Measurements from ENCODE around the gene TTC28.
"Not testable (repeated sequence)": the region's sequence is repeated elsewhere in the genome, so short reads cannot be mapped to it uniquely, and the experiment has no call there.

The TTC28 gene

DNA sequence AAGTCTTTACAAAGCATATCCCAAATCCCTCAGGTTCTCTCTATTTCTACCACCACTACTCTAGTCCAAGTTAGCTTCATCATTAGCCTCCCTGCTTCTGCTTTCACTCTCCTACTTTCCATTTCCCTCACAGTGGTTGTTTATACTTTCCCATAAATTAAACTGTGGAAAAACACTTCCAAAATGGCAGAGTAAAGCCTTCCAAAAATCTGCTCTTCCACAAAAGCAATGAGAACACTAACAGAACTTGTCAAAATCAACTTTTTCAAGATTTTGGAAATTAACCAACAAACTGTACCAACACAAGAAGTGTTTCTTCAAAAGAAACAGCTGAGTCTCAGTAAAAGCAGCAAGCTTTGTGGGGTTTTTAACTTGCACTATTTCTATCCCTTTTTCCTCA lies 71.8 kb downstream of the TTC28 start:
- in situ Hi-C loops (cut with MboI; ENCODE audit: low sequenced_read_pairs): loop anchor here (25.0 kb wide), 2 partner anchors 455 to 630 kb away; partner anchors contain the start of genes C22orf31 and KREMEN1

- in situ Hi-C loops (cut with MboI; ENCODE audit: low sequenced_read_pairs): loop anchor here (25.0 kb wide), 2 partner anchors 457 to 632 kb away; partner anchors contain the start of genes C22orf31 and KREMEN1
Measured at GRCh38 chr22:28604966-28605761, 74.5 kb downstream of the TTC28 start.

DNA sequence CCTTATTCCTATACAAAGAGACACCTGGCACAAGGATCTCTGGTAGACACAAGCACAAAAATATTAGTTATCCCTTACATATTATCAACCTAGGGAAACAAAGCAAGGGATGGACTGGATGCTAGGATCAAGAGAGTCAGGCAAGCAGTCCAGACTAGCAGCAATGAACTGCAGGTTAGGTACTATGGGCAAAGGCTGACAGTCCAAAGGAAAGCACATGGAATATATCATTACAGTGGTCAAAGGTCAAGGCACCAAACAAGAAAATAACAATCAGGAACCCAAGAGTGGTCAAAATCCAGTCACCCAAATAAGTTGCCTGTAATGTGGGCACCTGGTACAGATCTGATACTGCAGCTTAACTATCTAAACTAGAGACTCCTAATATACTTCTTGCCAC lies 77.7 kb downstream of the TTC28 start:
- in situ Hi-C loops (cut with MboI; ENCODE audit: low sequenced_read_pairs): loop anchor here (25.0 kb wide), 2 partner anchors 460 to 635 kb away; partner anchors contain the start of genes C22orf31 and KREMEN1

DNA sequence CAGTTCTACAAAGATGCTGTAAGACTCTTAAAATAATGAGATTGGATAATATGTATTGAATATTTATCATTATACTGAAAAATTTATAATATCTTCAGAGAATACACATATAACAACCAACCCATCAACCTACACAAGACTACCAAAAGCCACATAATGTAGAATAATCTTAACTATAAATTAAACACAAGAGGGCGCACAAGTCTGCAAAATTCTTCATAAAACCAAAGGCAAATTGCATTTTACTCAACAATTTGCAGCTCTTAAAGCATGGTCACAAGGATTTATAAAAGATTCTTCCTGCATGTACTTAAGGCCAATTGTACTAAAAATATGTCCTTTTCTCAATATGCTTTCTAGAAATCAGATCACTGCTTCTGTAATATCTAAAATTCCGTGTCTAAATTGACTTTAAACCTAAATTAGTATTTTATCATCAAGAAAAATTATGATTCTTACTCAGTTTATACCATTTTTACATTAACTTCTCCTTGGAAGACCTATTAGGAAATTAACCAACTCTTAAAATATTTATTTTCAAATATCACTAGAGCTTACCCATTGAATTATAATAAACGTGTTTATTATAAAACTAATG lies 79.0 kb downstream of the TTC28 start:
- in situ Hi-C loops (cut with MboI; ENCODE audit: low sequenced_read_pairs): loop anchor here (25.0 kb wide), 2 partner anchors 462 to 637 kb away; partner anchors contain the start of genes C22orf31 and KREMEN1

DNA sequence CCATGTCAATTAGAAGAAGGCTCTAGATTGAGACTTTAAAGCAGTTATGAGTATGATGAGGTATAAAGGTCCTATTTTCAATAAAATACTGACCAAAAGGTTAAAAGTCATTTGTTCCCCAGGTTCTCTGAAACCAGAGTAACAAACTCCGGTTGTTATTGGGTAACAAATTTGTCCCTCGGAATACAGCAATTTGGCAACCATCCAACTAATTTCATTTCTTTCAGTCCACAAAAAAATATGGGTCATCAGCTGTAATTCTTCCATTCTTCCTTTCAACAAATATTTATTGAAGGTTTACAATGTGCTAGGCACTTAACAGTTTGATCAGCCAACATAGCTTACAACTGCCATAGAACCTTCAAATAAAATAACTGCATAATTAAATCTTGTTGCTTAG lies 79.9 kb downstream of the TTC28 start:
- in situ Hi-C loops (cut with MboI; ENCODE audit: low sequenced_read_pairs): loop anchor here (10.0 to 25.0 kb wide), 4 partner anchors 215 to 638 kb away; partner anchors contain the start of genes C22orf31 and KREMEN1

DNA sequence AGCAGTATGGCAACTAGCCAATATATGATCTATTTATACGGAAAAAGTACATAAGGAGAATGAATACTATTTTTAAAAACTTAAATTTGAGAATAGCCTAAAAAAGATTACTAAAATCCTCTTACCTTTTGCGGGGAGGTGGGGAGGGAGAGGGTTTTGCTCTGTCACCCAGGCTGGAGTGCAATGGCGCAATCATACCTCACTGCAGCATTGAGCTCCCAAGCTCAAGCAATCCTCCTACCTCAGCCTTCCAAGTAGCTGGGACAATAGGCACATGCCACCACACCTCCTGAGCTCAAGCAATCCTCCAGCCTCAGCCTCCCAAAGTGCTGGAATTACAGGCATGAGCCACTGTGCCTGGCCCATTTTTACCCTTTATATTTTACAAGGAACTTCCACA lies 82.0 kb downstream of the TTC28 start:
- in situ Hi-C loops (cut with MboI; ENCODE audit: low sequenced_read_pairs): loop anchor here (10.0 to 25.0 kb wide), 2 partner anchors 217 to 535 kb away; no protein-coding TSS in a partner anchor

GRCh38 chr22:28594797-28595462 lies 84.7 kb downstream of the TTC28 start:
- in situ Hi-C loops (cut with MboI; ENCODE audit: low sequenced_read_pairs): loop anchor here (10.0 to 25.0 kb wide), 2 partner anchors 220 to 533 kb away; no protein-coding TSS in a partner anchor

DNA sequence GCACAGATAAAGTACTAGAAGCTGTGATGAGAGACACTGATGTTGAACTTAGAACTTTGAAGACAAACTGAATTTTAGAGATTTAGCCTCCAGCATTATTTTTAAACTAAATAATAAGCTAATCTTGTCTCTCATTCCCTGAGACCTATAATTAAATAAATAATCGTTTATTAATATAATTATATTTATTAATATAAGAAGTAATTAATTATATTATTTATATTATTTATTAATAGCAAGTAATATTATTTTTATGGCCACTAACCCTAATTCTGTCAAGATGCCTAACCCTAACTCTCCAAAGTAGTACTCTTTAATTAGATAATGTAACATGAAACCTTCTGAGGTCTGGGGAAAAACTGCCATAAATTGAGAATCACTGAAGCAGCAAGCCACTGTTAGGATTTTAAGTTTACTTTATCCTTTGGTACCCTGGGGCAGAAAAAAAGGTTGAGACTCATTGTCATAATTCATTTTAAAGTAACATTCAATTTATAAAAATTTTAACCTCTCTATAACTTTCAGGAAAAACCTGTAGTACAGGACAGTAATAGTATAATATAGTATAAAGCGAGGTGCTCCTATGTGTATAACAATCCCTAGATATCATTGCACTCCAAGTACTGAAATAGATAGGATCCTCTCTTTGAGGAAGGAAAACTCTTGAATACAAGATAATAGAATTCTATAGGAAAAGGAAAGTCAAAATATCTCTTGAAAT lies 85.4 kb downstream of the TTC28 start:
- in situ Hi-C loops (cut with MboI; ENCODE audit: low sequenced_read_pairs): loop anchor here (10.0 to 25.0 kb wide), 2 partner anchors 221 to 532 kb away; no protein-coding TSS in a partner anchor

DNA sequence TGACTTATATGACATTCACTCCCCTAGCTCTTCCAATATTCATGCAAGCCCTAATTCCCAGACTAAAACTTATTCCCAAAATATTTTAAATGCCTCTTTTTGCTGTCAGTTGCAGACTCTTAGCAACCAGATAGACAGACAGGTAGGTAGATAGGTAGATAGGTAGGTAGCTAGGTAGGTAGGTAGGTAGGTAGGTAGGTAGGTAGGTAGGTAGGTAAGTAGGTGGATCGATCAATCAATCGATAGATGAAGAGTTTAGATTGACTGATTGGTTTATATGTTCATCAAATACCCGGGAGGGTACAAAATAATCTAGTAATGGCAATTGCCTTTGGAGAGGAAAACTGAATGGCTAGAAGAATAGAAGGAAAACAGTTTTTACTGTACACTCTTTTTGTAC lies 86.3 kb downstream of the TTC28 start:
- in situ Hi-C loops (cut with MboI; ENCODE audit: low sequenced_read_pairs): loop anchor here (10.0 to 25.0 kb wide), 2 partner anchors 222 to 531 kb away; no protein-coding TSS in a partner anchor

DNA sequence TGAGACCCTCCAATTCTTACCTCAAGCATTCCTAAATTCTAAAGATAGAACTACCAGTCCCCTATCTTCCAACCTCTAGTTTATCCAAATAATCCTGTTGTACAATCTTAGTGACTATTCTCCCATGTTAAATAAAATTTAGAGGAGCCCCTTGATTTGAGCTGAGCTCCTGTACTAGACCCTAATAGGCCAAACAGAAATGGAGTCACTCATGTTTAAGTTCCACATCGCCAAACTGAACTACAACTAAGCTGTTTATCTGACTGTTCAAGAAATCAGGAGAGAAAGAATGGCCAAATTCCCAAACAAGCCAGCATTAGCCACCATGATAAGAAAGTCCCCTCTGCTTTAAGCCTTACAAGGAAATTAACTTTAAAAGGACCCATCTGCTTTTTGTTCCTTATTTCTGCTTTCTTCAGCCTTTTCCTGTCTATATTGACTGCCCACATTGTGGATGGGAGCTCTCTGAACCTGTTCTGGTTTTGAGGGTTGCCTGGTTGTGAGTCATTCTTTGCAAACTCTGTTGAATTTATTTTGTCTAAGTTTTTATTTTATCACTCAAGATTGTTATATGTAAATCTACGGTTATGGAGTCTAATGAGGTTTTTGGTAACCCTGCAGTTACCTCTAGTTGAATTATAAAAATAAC lies 90.4 kb downstream of the TTC28 start:
- in situ Hi-C loops (cut with MboI; ENCODE audit: low sequenced_read_pairs): loop anchor here (25.0 kb wide), 1 partner anchor 527 kb away; no protein-coding TSS in a partner anchor

DNA sequence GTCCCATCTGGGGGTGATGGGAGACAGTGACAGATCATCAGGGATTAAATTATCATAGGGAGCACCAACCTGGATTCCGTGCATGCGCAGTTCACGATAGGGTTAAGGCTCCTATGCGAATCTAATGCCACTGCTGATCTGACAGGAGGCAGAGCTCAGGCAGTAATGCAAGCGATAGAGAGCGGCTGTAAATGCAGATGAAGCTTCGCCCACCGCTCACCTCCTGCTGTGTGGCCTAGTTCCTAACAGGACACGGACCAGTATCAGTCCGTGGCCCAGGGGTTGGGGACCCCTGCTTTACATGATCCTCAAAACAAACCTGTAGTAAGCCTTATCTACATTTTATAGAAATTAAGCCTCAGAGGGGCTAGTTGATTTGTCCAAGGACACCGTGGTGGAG lies 94.3 kb downstream of the TTC28 start:
- in situ Hi-C loops (cut with MboI; ENCODE audit: low sequenced_read_pairs): loop anchor here (25.0 kb wide), 1 partner anchor 523 kb away; no protein-coding TSS in a partner anchor

DNA sequence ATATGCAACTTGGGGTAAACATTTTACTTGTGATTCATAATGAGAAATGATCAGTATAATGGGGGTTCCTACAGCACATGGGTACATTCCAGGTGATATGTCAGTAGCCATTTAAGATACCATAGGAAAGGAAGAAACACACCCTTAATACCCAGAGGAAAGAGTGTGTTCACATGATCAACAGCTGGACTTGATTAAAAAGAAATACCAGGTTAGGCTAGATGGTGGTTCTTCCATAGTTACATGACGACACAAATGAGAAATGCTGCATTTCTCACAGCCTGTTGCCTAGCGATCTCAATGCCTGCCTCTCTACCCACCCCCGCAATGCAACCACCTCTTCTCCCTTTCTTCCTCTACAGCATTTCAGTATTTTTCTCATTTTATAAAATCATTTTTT lies 96.8 kb downstream of the TTC28 start:
- in situ Hi-C loops (cut with MboI; ENCODE audit: low sequenced_read_pairs): loop anchor here (25.0 kb wide), 1 partner anchor 521 kb away; no protein-coding TSS in a partner anchor

- in situ Hi-C loops (cut with MboI; ENCODE audit: low sequenced_read_pairs): loop anchor here (25.0 kb wide), 1 partner anchor 519 kb away; no protein-coding TSS in a partner anchor
Measured at GRCh38 chr22:28581016-28581415, 98.6 kb downstream of the TTC28 start.

GRCh38 chr22:28576162-28576561 lies 103.5 kb downstream of the TTC28 start:
- in situ Hi-C loops (cut with MboI; ENCODE audit: low sequenced_read_pairs): loop anchor here (25.0 kb wide), 1 partner anchor 514 kb away; no protein-coding TSS in a partner anchor

GRCh38 chr22:28574159-28574788 lies 105.4 kb downstream of the TTC28 start:
- in situ Hi-C loops (cut with MboI; ENCODE audit: low sequenced_read_pairs): no loop called here

DNA sequence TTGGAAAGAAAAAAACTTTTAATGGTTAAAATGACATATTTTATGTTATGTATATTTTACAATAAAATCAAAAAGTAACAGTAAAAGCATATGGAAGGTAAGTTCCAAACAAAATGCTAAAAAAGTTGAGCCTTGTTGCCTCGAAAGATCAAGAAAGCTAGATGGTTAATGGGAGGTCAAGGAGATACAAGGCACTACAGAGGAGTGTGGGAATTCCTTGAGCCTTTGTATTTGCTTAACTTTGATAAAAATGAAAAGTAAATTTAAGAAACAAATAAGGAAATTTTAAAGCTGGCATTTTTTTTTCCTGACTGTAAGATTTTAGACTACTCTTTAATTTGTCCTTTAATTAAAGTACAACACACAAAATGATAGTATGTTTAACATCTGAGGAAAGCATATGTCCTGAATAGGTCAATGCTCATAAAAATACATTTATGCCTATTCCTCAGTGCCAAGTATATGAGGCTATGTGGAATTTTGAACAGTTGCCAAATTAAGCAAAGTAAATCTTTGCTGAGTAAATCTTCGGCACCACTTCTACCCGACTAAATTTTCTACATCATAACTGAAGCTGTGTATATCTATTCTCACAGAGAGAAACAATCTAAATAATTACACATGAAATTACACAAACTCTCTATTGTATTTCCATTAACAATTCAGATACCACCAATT lies 108.8 kb downstream of the TTC28 start:
- in situ Hi-C loops (cut with MboI; ENCODE audit: low sequenced_read_pairs): no loop called here

DNA sequence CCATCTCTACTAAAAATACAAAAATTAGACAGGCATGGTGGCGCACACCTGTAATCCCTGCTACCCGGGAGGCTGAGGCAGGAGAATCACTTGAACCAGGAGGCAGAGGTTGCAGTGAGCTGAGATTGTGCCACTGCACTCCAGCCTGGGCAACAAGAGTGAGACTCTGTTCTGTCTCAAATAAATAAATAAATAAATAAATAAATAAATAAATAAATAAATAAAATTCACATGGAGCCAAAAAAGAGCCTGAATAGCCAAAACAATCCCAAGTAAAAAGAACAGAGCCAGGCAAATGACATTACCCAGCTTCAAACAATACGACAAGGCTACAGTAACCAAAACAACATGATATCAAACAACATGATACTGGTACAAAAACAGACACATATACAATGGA lies 110.7 kb downstream of the TTC28 start:
- in situ Hi-C loops (cut with MboI; ENCODE audit: low sequenced_read_pairs): not testable (repeated sequence)

- in situ Hi-C loops (cut with MboI; ENCODE audit: low sequenced_read_pairs): no loop called here
Measured at GRCh38 chr22:28568099-28568498, 111.5 kb downstream of the TTC28 start.
